ENCODE results near the gene SLC7A6.

SLC7A6 gene

GRCh38 chr16:68257906-68258800, 6.2 kb upstream of the SLC7A6 start:
- no peak for TF ChIP-seq CTCF (IDR thresholded peaks at IDR 0.05; ENCODE audit: control extremely low read depth, extremely low read depth, low read depth, missing control alignments)
- no peak for DNase-seq (ENCODE audit: extremely low spot score)
- CTCF ChIA-PET: interaction anchor here (1.0 to 19.1 kb wide), 7 partner anchors 10 to 72 kb away, joined by 3 to 619 read pairs (median 5); partner anchors contain the start of gene PLA2G15
- POLR2A ChIA-PET: interaction anchor here (0.6 to 1.5 kb wide), 3 partner anchors 13 to 53 kb away, joined by 4 to 6 read pairs (median 4); partner anchors contain the start of genes PLA2G15, PRMT7 and SLC7A6OS

DNA sequence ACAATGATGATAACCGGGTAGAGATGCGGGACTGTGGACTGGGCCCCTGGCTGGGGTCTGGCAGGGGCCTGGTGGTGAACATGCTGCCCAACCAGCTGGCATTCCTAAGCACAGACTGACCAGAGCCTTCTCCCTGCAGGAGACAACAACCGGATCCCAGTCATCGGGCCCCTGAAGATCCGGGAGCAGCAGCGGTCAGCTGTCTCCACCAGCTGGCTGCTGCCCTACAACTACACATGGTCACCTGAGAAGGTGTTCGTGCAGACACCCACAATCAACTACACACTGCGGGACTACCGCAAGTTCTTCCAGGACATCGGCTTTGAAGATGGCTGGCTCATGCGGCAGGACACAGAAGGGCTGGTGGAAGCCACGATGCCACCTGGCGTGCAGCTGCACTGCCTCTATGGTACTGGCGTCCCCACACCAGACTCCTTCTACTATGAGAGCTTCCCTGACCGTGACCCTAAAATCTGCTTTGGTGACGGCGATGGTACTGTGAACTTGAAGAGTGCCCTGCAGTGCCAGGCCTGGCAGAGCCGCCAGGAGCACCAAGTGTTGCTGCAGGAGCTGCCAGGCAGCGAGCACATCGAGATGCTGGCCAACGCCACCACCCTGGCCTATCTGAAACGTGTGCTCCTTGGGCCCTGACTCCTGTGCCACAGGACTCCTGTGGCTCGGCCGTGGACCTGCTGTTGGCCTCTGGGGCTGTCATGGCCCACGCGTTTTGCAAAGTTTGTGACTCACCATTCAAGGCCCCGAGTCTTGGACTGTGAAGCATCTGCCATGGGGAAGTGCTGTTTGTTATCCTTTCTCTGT, 5.1 kb upstream of the SLC7A6 start:
- no peak for TF ChIP-seq CTCF (IDR thresholded peaks at IDR 0.05; ENCODE audit: control extremely low read depth, extremely low read depth, low read depth, missing control alignments)
- POLR2A ChIA-PET: interaction anchor here (1.5 kb wide), 1 partner anchor 52 kb away, joined by 4 read pairs; the partner anchor contains the start of genes PRMT7 and SLC7A6OS
- CTCF ChIA-PET: interaction anchor here (1.6 to 19.1 kb wide), 6 partner anchors 16 to 109 kb away, joined by 5 to 619 read pairs (median 127); partner anchors contain the start of gene PLA2G15
- no peak for DNase-seq (ENCODE audit: extremely low spot score)

GRCh38 chr16:68263559-68264127, 683 bp upstream of the SLC7A6 start:
- TF ChIP-seq CTCF (IDR thresholded peaks at IDR 0.05; ENCODE audit: control extremely low read depth, extremely low read depth, low read depth, missing control alignments): no peak
- CTCF ChIA-PET: interaction anchor here (0.8 to 19.1 kb wide), 25 partner anchors 12 to 335 kb away, joined by 3 to 619 read pairs (median 6); partner anchors contain the start of genes PLA2G15, PRMT7 and SLC7A6OS
- no peak for DNase-seq (ENCODE audit: extremely low spot score)
- POLR2A ChIA-PET: interaction anchor here (1.0 to 1.6 kb wide), 6 partner anchors 9 to 47 kb away, joined by 3 to 7 read pairs (median 6); partner anchors contain the start of genes PRMT7 and SLC7A6OS

GRCh38 chr16:68265078-68265920, 973 bp downstream of the SLC7A6 start:
- ChIA-PET POLR2A (no interaction called here), CTCF (interaction anchor here (5.5 to 19.1 kb wide), 4 partner anchors 10 to 65 kb away, joined by 101 to 619 read pairs (median 133); partner anchors contain the start of gene PLA2G15)
- DNase-seq (ENCODE audit: extremely low spot score): peak; percentile 56
- no peak for TF ChIP-seq CTCF (IDR thresholded peaks at IDR 0.05; ENCODE audit: control extremely low read depth, extremely low read depth, low read depth, missing control alignments)

DNA sequence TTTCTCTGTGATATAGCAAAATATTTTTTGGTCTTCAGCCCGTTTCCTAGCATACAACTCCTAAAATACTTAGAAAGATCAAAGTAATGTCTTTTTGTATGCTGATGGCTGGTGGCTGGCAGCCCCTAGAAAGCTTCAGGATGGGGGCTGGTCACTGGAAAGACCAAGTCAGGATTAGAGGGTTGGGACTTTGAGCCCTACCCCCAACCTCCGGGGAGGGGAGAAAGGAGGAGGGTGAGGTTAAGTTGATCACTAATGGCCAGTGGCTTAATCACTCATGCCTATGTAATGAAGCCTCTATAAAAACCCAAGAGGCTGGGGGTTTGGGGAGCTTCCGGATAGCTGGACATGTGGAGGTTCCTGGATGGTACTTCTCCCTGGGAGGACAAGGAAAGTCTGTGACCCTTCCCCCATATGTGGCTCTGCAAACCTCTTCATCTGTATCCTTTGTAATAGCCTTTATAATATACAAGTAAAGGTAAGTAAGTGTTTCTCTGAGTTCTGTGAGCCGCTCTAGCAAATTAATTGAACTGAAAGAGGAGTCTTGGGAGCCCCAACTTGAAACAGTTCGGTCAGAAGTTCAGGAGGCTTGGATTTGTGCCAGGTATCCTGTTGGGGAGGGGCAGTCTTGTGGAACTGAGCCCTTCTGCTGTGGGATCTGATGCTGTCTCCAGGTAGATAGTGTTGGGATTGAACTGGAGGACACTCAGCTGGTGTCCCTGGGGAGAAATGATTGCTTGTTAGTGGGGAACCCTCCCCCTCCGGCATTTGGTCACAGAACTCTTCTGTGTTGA, 3.5 kb downstream of the SLC7A6 start:
- POLR2A ChIA-PET: no interaction called here
- CTCF ChIA-PET: interaction anchor here (0.6 to 3.1 kb wide), 7 partner anchors 10 to 72 kb away, joined by 3 to 19 read pairs (median 3); no protein-coding TSS in a partner anchor
- no peak for DNase-seq (ENCODE audit: extremely low spot score)
- TF ChIP-seq CTCF (IDR thresholded peaks at IDR 0.05; ENCODE audit: control extremely low read depth, extremely low read depth, low read depth, missing control alignments): no peak

Measured in GM10248 (cell line).